ENCODE measurements around the gene RXRA. TPM values are rescaled to one million over a fixed set of nuclear protein-coding genes. Genes with fewer than 3 reads are reported as not detected.

The RXRA gene
- polyA plus RNA-seq, 3 donors, result 15.8 to 91.0 (median 23.2) TPM

- Histone ChIP-seq H3K27ac (ENCODE audit: low read depth in 1 of 2, low read length in 2 of 2) (peak overlapping the region; percentile 93 to 97), H3K4me1 (ENCODE audit: control insufficient read depth in 1 of 2, insufficient read depth in 2 of 2, low read length in 2 of 2) (peaks cover 98 to 100% of the 10 kb centered on the region in 2 donors), H2AFZ (ENCODE audit: insufficient read depth, low read depth, low read length, poor library complexity, severe bottlenecking) (no peak overlapping the region), H3K27me3 (ENCODE audit: control insufficient read depth in 2 of 2, insufficient read depth in 2 of 2, low read length in 2 of 2) (no peaks in the 10 kb centered on the region), H3K9ac (ENCODE audit: insufficient read depth, low read length, poor library complexity, severe bottlenecking) (peak overlapping the region; percentile 38), H3K36me3 (replicated peaks in 1 of 2; ENCODE audit: control insufficient read depth in 1 of 2, insufficient read depth in 2 of 2, low read length in 2 of 2) (peaks cover 4 to 7% of the 10 kb centered on the region in 2 donors), H3K9me3 (replicated peaks in 1 of 2; ENCODE audit: control insufficient read depth in 1 of 2, insufficient read depth in 1 of 2, low read length in 2 of 2) (no peaks in the 10 kb centered on the region), H4K20me1 (ENCODE audit: insufficient read depth, low read length) (peaks cover 93% of the 10 kb centered on the region), H3K79me2 (ENCODE audit: insufficient read depth, low read length) (peaks cover 97% of the 10 kb centered on the region), H3K4me2 (replicated peaks; ENCODE audit: extremely low read depth, low read length, poor library complexity, severe bottlenecking) (peak overlapping the region; percentile 81), H3K4me3 (replicated peaks in 1 of 3; ENCODE audit: low read depth in 2 of 3, low read length in 3 of 3) (peak overlapping the region in 1 of 3 experiments; percentile 43)
- intact Hi-C loops (cut with micrococcal nuclease), result no loop called here
- 69% methylated on average over 13 of the region's 17 CpGs for WGBS (ENCODE audit: insufficient coverage)
- no peak overlapping the region for H3K27ac Mint-ChIP-seq
- H3K36me3 Mint-ChIP-seq, result peaks cover 18 to 24% of the 10 kb centered on the region in 2 donors
- no peak for DNase-seq
- H3K4me3 Mint-ChIP-seq, result no peak overlapping the region
- H3K27me3 Mint-ChIP-seq (ENCODE audit: low read depth in 3 of 3), result peaks cover 0 to 6% (median 0%) of the 10 kb centered on the region in 3 donors
- TF ChIP-seq, protein P1, sequence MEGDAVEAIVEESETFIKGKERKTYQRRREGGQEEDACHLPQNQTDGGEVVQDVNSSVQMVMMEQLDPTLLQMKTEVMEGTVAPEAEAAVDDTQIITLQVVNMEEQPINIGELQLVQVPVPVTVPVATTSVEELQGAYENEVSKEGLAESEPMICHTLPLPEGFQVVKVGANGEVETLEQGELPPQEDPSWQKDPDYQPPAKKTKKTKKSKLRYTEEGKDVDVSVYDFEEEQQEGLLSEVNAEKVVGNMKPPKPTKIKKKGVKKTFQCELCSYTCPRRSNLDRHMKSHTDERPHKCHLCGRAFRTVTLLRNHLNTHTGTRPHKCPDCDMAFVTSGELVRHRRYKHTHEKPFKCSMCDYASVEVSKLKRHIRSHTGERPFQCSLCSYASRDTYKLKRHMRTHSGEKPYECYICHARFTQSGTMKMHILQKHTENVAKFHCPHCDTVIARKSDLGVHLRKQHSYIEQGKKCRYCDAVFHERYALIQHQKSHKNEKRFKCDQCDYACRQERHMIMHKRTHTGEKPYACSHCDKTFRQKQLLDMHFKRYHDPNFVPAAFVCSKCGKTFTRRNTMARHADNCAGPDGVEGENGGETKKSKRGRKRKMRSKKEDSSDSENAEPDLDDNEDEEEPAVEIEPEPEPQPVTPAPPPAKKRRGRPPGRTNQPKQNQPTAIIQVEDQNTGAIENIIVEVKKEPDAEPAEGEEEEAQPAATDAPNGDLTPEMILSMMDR (IDR thresholded peaks at IDR 0.05), result no peak
- no peaks in the 10 kb centered on the region for H3K9me3 Mint-ChIP-seq
- H3K4me1 Mint-ChIP-seq, result peaks cover 42% of the 10 kb centered on the region
Observed at GRCh38 chr9:134339183-134339806, 13.0 kb downstream of the RXRA start.

DNA sequence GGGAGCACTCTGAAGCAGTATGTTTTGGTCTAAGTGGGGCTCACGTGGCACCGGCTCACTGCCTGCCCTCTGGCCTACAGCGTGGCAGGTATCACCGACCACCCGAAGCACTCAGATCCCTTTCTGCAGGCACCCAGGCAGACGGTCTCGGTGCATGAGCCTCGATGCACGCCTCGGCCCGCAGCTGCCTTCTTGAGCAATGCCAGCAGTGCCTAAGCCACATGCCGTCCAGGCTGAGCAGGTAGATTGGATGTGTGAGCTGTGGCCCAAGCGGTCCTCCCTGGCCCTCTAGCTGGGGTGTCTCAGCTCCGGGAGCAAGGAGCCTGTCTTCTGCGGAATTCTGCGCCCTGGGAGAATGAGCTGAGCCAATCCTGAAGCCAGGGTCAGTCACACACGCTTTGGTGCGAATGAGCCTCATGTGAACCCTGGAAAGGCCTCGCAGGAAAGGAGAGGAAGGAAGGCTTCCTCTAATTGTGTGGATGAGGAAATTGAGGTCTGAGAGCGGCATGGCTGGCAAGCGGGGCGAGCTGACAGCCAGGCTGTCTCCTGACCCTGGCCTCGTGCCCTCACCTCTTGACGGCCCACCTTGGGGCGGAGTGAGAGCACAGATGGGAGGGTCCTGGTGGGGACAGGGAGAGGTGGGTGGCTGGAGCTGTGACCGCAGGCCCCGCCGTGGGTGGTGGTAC, 14.4 kb downstream of the RXRA start:
- H3K9ac ChIP-seq (ENCODE audit: insufficient read depth, low read length, poor library complexity, severe bottlenecking), result peak overlapping the region; percentile 66
- TF ChIP-seq, protein P1 (IDR thresholded peaks at IDR 0.05), result no peak
- H3K9me3 ChIP-seq (replicated peaks in 1 of 2; ENCODE audit: control insufficient read depth in 1 of 2, insufficient read depth in 1 of 2, low read length in 2 of 2), result no peaks in the 10 kb centered on the region
- H3K4me3 Mint-ChIP-seq, result peak overlapping the region; percentile 51 to 68
- peaks cover 100% of the 10 kb centered on the region in 2 donors for H3K4me1 ChIP-seq (ENCODE audit: control insufficient read depth in 1 of 2, insufficient read depth in 2 of 2, low read length in 2 of 2)
- no peak overlapping the region for H3K27ac Mint-ChIP-seq
- intact Hi-C loops (cut with micrococcal nuclease), result loop anchor here (2.0 to 5.0 kb wide), 3 partner anchors 16 to 67 kb away; no protein-coding TSS in a partner anchor
- peaks cover 93% of the 10 kb centered on the region for H4K20me1 ChIP-seq (ENCODE audit: insufficient read depth, low read length)
- H3K9me3 Mint-ChIP-seq, result no peaks in the 10 kb centered on the region
- peaks cover 97% of the 10 kb centered on the region for H3K79me2 ChIP-seq (ENCODE audit: insufficient read depth, low read length)
- H3K36me3 Mint-ChIP-seq, result peaks cover 13 to 22% of the 10 kb centered on the region in 2 donors
- H3K27me3 Mint-ChIP-seq (ENCODE audit: low read depth in 3 of 3), result peaks cover 0 to 6% (median 2%) of the 10 kb centered on the region in 3 donors
- H3K4me1 Mint-ChIP-seq, result peaks cover 32% of the 10 kb centered on the region
- DNase-seq, result peak; percentile 67 to 80 (median 78)
- peak overlapping the region; percentile 93 to 97 for H3K27ac ChIP-seq (ENCODE audit: low read depth in 1 of 2, low read length in 2 of 2)
- no peak overlapping the region for H2AFZ ChIP-seq (ENCODE audit: insufficient read depth, low read depth, low read length, poor library complexity, severe bottlenecking)
- H3K4me3 ChIP-seq (replicated peaks in 1 of 3; ENCODE audit: low read depth in 2 of 3, low read length in 3 of 3), result peak overlapping the region in 1 of 3 experiments; percentile 69
- 37% methylated on average over 27 of the region's 28 CpGs for WGBS (ENCODE audit: insufficient coverage)
- H3K36me3 ChIP-seq (replicated peaks in 1 of 2; ENCODE audit: control insufficient read depth in 1 of 2, insufficient read depth in 2 of 2, low read length in 2 of 2), result peaks cover 4 to 7% of the 10 kb centered on the region in 2 donors
- no peaks in the 10 kb centered on the region for H3K27me3 ChIP-seq (ENCODE audit: control insufficient read depth in 2 of 2, insufficient read depth in 2 of 2, low read length in 2 of 2)
- peak overlapping the region; percentile 81 for H3K4me2 ChIP-seq (replicated peaks; ENCODE audit: extremely low read depth, low read length, poor library complexity, severe bottlenecking)
